HG02763 (cell line): ENCODE results near the gene LGR6.

Experiments used
- ATAC-seq: cut with Tn5 transposase; IDR thresholded peaks from one replicate; pipeline ENCODE4 v1.9.1; 2021; ENCODE audit warnings: mild to moderate bottlenecking, moderate library complexity; ENCODE audit not compliant: unreplicated experiment

The LGR6 gene

GRCh38 chr1:202217951-202218350, 24.4 kb downstream of the LGR6 start:
- ATAC-seq: no peak

GRCh38 chr1:202220733-202221132, 27.1 kb downstream of the LGR6 start:
- no peak for ATAC-seq

- ATAC-seq: no peak
Measured at GRCh38 chr1:202221911-202222909, 28.6 kb downstream of the LGR6 start.

GRCh38 chr1:202223121-202223860, 29.7 kb downstream of the LGR6 start:
- no peak for ATAC-seq

- no peak for ATAC-seq
Measured at GRCh38 chr1:202224453-202224852, 30.9 kb downstream of the LGR6 start.

GRCh38 chr1:202225131-202225530, 31.5 kb downstream of the LGR6 start:
- no peak for ATAC-seq

GRCh38 chr1:202227053-202227672, 33.6 kb downstream of the LGR6 start:
- ATAC-seq: no peak

GRCh38 chr1:202227997-202228401, 34.4 kb downstream of the LGR6 start:
- no peak for ATAC-seq

GRCh38 chr1:202228484-202229122, 35.0 kb downstream of the LGR6 start:
- ATAC-seq: no peak

- ATAC-seq: no peak
Measured at GRCh38 chr1:202229376-202229775, 35.8 kb downstream of the LGR6 start.

- no peak for ATAC-seq
Measured at GRCh38 chr1:202230061-202230938, 36.7 kb downstream of the LGR6 start.

- no peak for ATAC-seq
Measured at GRCh38 chr1:202230939-202231645, 37.5 kb downstream of the LGR6 start.

GRCh38 chr1:202233171-202233570, 39.6 kb downstream of the LGR6 start:
- ATAC-seq: no peak

- ATAC-seq: no peak
Measured at GRCh38 chr1:202233804-202234203, 40.2 kb downstream of the LGR6 start.

- ATAC-seq: no peak
Measured at GRCh38 chr1:202234331-202235002, 40.9 kb downstream of the LGR6 start.

- no peak for ATAC-seq
Measured at GRCh38 chr1:202235003-202235660, 41.5 kb downstream of the LGR6 start.

- ATAC-seq: no peak
Measured at GRCh38 chr1:202235856-202236837, 42.5 kb downstream of the LGR6 start.
